ENCODE results near the gene RNASEL. TPM values are rescaled to one million over a fixed set of nuclear protein-coding genes. Genes with fewer than 3 reads are reported as not detected.

The RNASEL gene
- total and polyA plus RNA-seq, 2 donors (not counting 1 experiment from before 2014, with no cell fraction given): 6.9 to 18.1 TPM

GRCh38 chr1:182598296-182598695 is 9.2 kb upstream of the RNASEL start:
- Histone ChIP-seq H3K9ac (ENCODE audit: low read length) (no peak overlapping the region), H3K36me3 (replicated peaks in 1 of 2; ENCODE audit: control extremely low read depth in 1 of 2, control insufficient read depth in 1 of 2, extremely low read depth in 1 of 2, insufficient read depth in 2 of 2, low read length in 1 of 2) (no peaks in the 10 kb centered on the region), H3K9me3 (ENCODE audit: control extremely low read depth in 1 of 3, control insufficient read depth in 2 of 3, insufficient read depth in 1 of 3, low read length in 2 of 3) (no peaks in the 10 kb centered on the region), H3K27me3 (replicated peaks in 1 of 4; ENCODE audit: control extremely low read depth in 1 of 4, control insufficient read depth in 3 of 4, insufficient read depth in 4 of 4, low read length in 3 of 4) (no peaks in the 10 kb centered on the region), H2AFZ (ENCODE audit: insufficient read depth, low read depth, low read length, poor library complexity, severe bottlenecking) (no peak overlapping the region), H3K79me2 (ENCODE audit: control insufficient read depth, insufficient read depth, low read length) (no peaks in the 10 kb centered on the region), H3K4me1 (ENCODE audit: control insufficient read depth in 2 of 2, insufficient read depth in 2 of 2, low read length in 2 of 2) (peaks cover 7 to 12% of the 10 kb centered on the region in 2 donors), H3K27ac (ENCODE audit: low read length in 2 of 2) (no peak overlapping the region), H3K4me3 (ENCODE audit: control extremely low read depth in 1 of 5, extremely low read depth in 1 of 5, insufficient read depth in 1 of 5, low read depth in 2 of 5, low read length in 4 of 5) (no peak overlapping the region), H4K20me1 (ENCODE audit: control insufficient read depth, insufficient read depth, low read length, poor library complexity, severe bottlenecking) (no peaks in the 10 kb centered on the region), H3K4me2 (replicated peaks; ENCODE audit: low read depth, low read length, poor library complexity, severe bottlenecking) (no peak overlapping the region)
- TF ChIP-seq CTCF (IDR thresholded peaks at IDR 0.05) (no peak), EZH2 (IDR thresholded peaks at IDR 0.05; ENCODE audit: borderline replicate concordance, insufficient read depth, low read depth, low read length, poor library complexity, severe bottlenecking) (no peak)
- intact Hi-C loops (cut with micrococcal nuclease): no loop called here
- CTCF ChIA-PET: interaction anchor here (0.7 to 24.5 kb wide), 8 partner anchors 8 to 232 kb away, joined by 3 to 989 read pairs (median 3); partner anchors contain the start of genes NPL and RGS16
- Mint-ChIP-seq H3K9me3 (ENCODE audit: insufficient read depth) (no peaks in the 10 kb centered on the region), H3K27me3 (no peaks in the 10 kb centered on the region), H3K27ac (no peak overlapping the region), H3K4me3 (no peak overlapping the region), H3K4me1 (peaks cover 4% of the 10 kb centered on the region)
- POLR2A ChIA-PET: no interaction called here
- 58% methylated on average over 5 of the region's 5 CpGs for WGBS (ENCODE audit: insufficient coverage)
- DNase-seq (no peak), ATAC-seq (ENCODE audit: low read depth) (no peak)

- ChIA-PET CTCF (interaction anchor here (0.9 to 24.5 kb wide), 10 partner anchors 9 to 189 kb away, joined by 3 to 989 read pairs (median 14); partner anchors contain the start of genes NPL, RGS16 and RGSL1), POLR2A (no interaction called here)
- Mint-ChIP-seq H3K4me1 (peaks cover 4% of the 10 kb centered on the region), H3K27ac (no peak overlapping the region), H3K4me3 (no peak overlapping the region), H3K27me3 (no peaks in the 10 kb centered on the region), H3K9me3 (ENCODE audit: insufficient read depth) (no peaks in the 10 kb centered on the region)
- Histone ChIP-seq H4K20me1 (ENCODE audit: control insufficient read depth, insufficient read depth, low read length, poor library complexity, severe bottlenecking) (no peaks in the 10 kb centered on the region), H3K4me1 (ENCODE audit: control insufficient read depth in 2 of 2, insufficient read depth in 2 of 2, low read length in 2 of 2) (peaks cover 3 to 6% of the 10 kb centered on the region in 2 donors), H3K9ac (ENCODE audit: low read length) (no peak overlapping the region), H3K4me3 (ENCODE audit: control extremely low read depth in 1 of 5, extremely low read depth in 1 of 5, insufficient read depth in 1 of 5, low read depth in 2 of 5, low read length in 4 of 5) (no peak overlapping the region), H3K9me3 (ENCODE audit: control extremely low read depth in 1 of 3, control insufficient read depth in 2 of 3, insufficient read depth in 1 of 3, low read length in 2 of 3) (no peaks in the 10 kb centered on the region), H2AFZ (ENCODE audit: insufficient read depth, low read depth, low read length, poor library complexity, severe bottlenecking) (no peak overlapping the region), H3K79me2 (ENCODE audit: control insufficient read depth, insufficient read depth, low read length) (no peaks in the 10 kb centered on the region), H3K27me3 (replicated peaks in 1 of 4; ENCODE audit: control extremely low read depth in 1 of 4, control insufficient read depth in 3 of 4, insufficient read depth in 4 of 4, low read length in 3 of 4) (no peaks in the 10 kb centered on the region), H3K36me3 (replicated peaks in 1 of 2; ENCODE audit: control extremely low read depth in 1 of 2, control insufficient read depth in 1 of 2, extremely low read depth in 1 of 2, insufficient read depth in 2 of 2, low read length in 1 of 2) (no peaks in the 10 kb centered on the region), H3K27ac (ENCODE audit: low read length in 2 of 2) (no peak overlapping the region), H3K4me2 (replicated peaks; ENCODE audit: low read depth, low read length, poor library complexity, severe bottlenecking) (no peak overlapping the region)
- intact Hi-C loops (cut with micrococcal nuclease): no loop called here
- ATAC-seq (ENCODE audit: low read depth) (no peak), DNase-seq (no peak)
- TF ChIP-seq EZH2 (IDR thresholded peaks at IDR 0.05; ENCODE audit: borderline replicate concordance, insufficient read depth, low read depth, low read length, poor library complexity, severe bottlenecking) (no peak), CTCF (IDR thresholded peaks at IDR 0.05) (no peak)
- 100% methylated on average over 4 of the region's 6 CpGs for WGBS (ENCODE audit: insufficient coverage)
Observed at GRCh38 chr1:182596934-182597333, 7.9 kb upstream of the RNASEL start.

All from B cell (primary cell).